Stimulated activated CD8-positive, alpha-beta memory T cell treated with anti-CD3 and anti-CD28 coated beads, Interleukin-12 subunit alpha, Interleukin-12 subunit beta, amount 100 ng/mL, for 4 hours (primary cell): ENCODE measurements around the gene COL4A5.

Experiments
- DNase-seq: peaks from one replicate; pipeline ENCODE4 v3.0.0-alpha.2; 2020; ENCODE audit warnings: low read depth

Gene COL4A5

GRCh38 chrX:108642273-108642628 lies 202.6 kb downstream of the COL4A5 start:
- DNase-seq = no peak

- no peak for DNase-seq
These were observed 225.1 kb downstream of the COL4A5 start for GRCh38 chrX:108664701-108665100.

GRCh38 chrX:108666101-108666500 lies 226.5 kb downstream of the COL4A5 start:
- no peak for DNase-seq

GRCh38 chrX:108671526-108671925 lies 231.9 kb downstream of the COL4A5 start:
- no peak for DNase-seq

GRCh38 chrX:108696690-108697089 lies 257.1 kb downstream of the COL4A5 start:
- no peak for DNase-seq

GRCh38 chrX:108699368-108699767 lies 259.7 kb downstream of the COL4A5 start:
- no peak for DNase-seq

- DNase-seq = no peak
These were observed 262.0 kb downstream of the COL4A5 start for GRCh38 chrX:108701633-108702032.

- DNase-seq = no peak
These were observed 262.9 kb downstream of the COL4A5 start for GRCh38 chrX:108702530-108702929.

GRCh38 chrX:108704839-108705238 lies 265.2 kb downstream of the COL4A5 start:
- no peak for DNase-seq

GRCh38 chrX:108712886-108713285 lies 273.2 kb downstream of the COL4A5 start:
- DNase-seq = no peak

- DNase-seq = no peak
These were observed 282.9 kb downstream of the COL4A5 start for GRCh38 chrX:108722561-108722960.

GRCh38 chrX:108726748-108727147 lies 287.1 kb downstream of the COL4A5 start:
- DNase-seq = no peak

- DNase-seq = no peak
These were observed 291.5 kb downstream of the COL4A5 start for GRCh38 chrX:108731153-108731552.

GRCh38 chrX:108732630-108733321 lies 293.1 kb downstream of the COL4A5 start:
- DNase-seq = no peak

- DNase-seq = no peak
These were observed 294.8 kb downstream of the COL4A5 start for GRCh38 chrX:108734426-108734825.

GRCh38 chrX:108735091-108735678 lies 295.5 kb downstream of the COL4A5 start:
- no peak for DNase-seq

GRCh38 chrX:108735679-108736508 lies 296.3 kb downstream of the COL4A5 start:
- DNase-seq = no peak

- DNase-seq = no peak
These were observed 297.2 kb downstream of the COL4A5 start, which contains the start of gene IRS4 for GRCh38 chrX:108736509-108737479. TSS of gene IRS4 (minus strand) at chrX:108736563.

GRCh38 chrX:108737754-108738153 lies 298.1 kb downstream of the COL4A5 start:
- DNase-seq = no peak

GRCh38 chrX:108740299-108740774 lies 300.7 kb downstream of the COL4A5 start:
- no peak for DNase-seq
